ENCODE measurements around the gene CDC20. TPM values are rescaled to one million over a fixed set of nuclear protein-coding genes. Genes with fewer than 3 reads are reported as not detected.

Gene CDC20
- 12.9 and 358 TPM in 2 replicates for total RNA-seq

GRCh38 chr1:43358746-43359693 is at the start of gene CDC20:
Gene CDC20, plus strand, starts transcription at chr1:43358981. Its CDS starts 235 bp downstream, at chr1:43359216.

DNA sequence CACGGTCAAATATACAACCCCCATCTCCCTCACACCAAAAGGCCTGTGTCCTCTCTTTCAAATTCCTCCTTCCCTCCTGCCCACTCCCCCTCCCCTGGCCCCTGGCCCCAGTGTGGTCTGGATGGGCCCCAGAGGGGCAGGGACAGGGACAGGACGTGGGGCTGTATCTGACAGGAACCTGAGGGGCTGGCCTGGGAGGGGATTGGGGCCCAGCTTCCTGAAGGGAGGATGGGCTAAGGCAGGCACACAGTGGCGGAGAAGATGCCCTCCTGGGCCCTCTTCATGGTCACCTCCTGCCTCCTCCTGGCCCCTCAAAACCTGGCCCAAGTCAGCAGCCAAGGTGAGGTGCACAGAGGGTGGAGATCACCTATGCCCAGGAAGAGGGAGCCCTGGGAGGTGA is 21.2 kb upstream of the CDC20 start, which contains the start of gene MPL:
MPL (plus strand) TSS at position 231 of the 400 bp plus-strand sequence; CDS start at position 262, 31 bp downstream.

DNA sequence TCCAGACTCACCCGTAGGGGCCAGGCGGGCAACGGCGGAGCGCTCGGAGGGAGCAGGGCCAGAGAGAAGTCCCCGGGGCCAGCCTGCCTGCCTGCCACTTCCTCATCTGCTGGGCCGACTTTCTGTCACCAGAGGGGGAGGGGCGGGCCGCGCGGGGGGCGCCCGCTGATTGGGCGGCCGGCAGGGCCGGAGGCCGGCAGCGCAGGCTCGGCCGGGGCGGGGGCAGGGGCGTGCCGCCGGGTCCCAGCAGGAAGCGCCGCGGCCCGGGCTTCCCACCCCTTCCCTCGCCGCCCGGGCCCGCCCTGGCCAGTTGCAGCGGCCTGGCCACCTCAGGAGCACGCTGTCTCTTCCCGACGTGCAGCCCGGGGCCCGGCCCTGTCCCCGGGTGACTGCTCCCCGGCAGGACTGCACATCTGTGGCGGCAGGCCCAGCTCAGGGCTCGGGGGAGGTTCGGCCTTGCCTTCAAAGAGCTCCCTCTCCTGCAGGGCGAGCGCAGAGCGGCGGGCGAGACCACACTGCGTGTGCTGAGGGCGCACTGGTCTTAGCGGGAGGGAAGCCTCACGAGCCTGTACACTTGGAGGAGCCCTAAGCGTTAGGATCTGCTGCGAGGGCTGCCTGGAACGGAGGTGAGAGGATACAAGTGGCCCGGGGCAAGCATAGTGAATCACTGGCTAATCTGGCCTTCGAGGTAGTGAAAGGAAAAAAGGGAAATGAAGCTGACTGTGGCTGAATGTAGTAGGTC is 9.3 kb downstream of the CDC20 start, which contains the start of gene ELOVL1:
ELOVL1 (minus strand) TSS at position 108 of the 742 bp plus-strand sequence. CDS start 2,402 bp downstream, outside the sequence.

GRCh38 chr1:43389326-43390313 is 30.8 kb downstream of the CDC20 start, which contains the start of the genes MED8 and SZT2:
Gene MED8, minus strand, starts transcription at chr1:43389800. Its CDS starts 36 bp downstream, at chr1:43389764.
Gene SZT2, plus strand, starts transcription at chr1:43389899. Its CDS starts 70 bp downstream, at chr1:43389969.

Other genes with a start within 250 kb of the CDC20 start
- gene EBNA1BP2, start 186.7 kb upstream of the CDC20 start, total RNA-seq: 22.7 and 100 TPM in 2 replicates
- gene CFAP57, start 186.7 kb upstream of the CDC20 start, total RNA-seq: 0.25 TPM in 1 of 2 replicates, not detected in the other
- 0.33 and 2.8 TPM in 2 replicates for gene TMEM125, start 89.0 kb upstream of the CDC20 start, total RNA-seq
- not detected in 2 replicates for gene C1orf210, start 73.4 kb upstream of the CDC20 start, total RNA-seq
- 0.98 and 1.0 TPM in 2 replicates for gene TIE1, start 58.0 kb upstream of the CDC20 start, total RNA-seq
- gene MPL, start 21.2 kb upstream of the CDC20 start, total RNA-seq: 0.13 TPM in 1 of 2 replicates, not detected in the other
- gene ELOVL1, start 9.0 kb downstream of the CDC20 start, total RNA-seq: 110 and 146 TPM in 2 replicates
- gene MED8, start 30.8 kb downstream of the CDC20 start, total RNA-seq: 26.9 and 37.8 TPM in 2 replicates
- 21.8 and 22.0 TPM in 2 replicates for gene SZT2, start 30.9 kb downstream of the CDC20 start, total RNA-seq
- gene HYI, start 95.0 kb downstream of the CDC20 start, total RNA-seq: 68.8 and 108 TPM in 2 replicates
- gene PTPRF, start 171.9 kb downstream of the CDC20 start, total RNA-seq: 138 and 217 TPM in 2 replicates

Data from mesangial cell (primary cell).